Upper lobe of left lung (tissue), 4 donors: ENCODE results near the gene SIX4.

Source experiments
- CTCF ChIP-seq, 6 experiments: fragments of 450-650 bp in 4 of 6; fragments of 200-600 bp in 2 of 6; sonication (generic) in 2 of 6; IDR thresholded peaks; one replicate each; pipeline ENCODE4 v1.5.1; 2016 to 2019; ENCODE audit warnings: antibody characterized with exemption in 6 of 6
- EP300 ChIP-seq, 4 donors: sonication (generic); formaldehyde crosslinking; IDR thresholded peaks; one replicate each; pipeline ENCODE4 v1.5.1; 2017; ENCODE audit warnings: antibody characterized with exemption in 4 of 4, control low read depth in 2 of 4
- POLR2A ChIP-seq, 4 donors: fragments of 450-650 bp; IDR thresholded peaks; one replicate each; pipeline ENCODE4 v1.5.1; 2016 to 2017; ENCODE audit warnings: antibody characterized with exemption in 4 of 4, mild to moderate bottlenecking in 2 of 4
- POLR2AphosphoS5 ChIP-seq, 2 donors: sonication (generic); formaldehyde crosslinking; IDR thresholded peaks; one replicate each; pipeline ENCODE4 v1.5.1; 2017; ENCODE audit warnings: antibody characterized with exemption in 2 of 2

DNA sequence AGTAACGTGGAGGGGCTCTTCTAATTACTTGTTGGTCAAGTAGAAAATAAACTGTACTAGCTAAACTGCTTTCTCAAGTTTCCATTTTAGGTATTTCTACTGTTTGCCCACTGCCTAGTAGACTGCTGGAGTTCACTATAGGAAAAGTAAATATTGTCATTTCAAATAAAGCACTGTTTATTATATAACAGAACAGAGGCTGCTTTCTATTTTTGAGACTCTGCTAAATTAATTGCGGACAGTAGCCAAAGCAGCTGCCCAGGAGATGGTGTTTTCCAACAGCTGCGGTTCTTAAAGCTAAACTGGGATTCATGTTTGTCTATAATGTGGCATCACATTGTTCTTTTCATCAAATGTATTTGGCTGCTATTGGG lies 59.0 kb downstream of the SIX4 start:
- TF ChIP-seq CTCF (IDR thresholded peaks at IDR 0.05) (no peak), POLR2A (IDR thresholded peaks at IDR 0.05) (no peak), EP300 (IDR thresholded peaks at IDR 0.05) (no peak), POLR2AphosphoS5 (IDR thresholded peaks at IDR 0.05) (no peak)
